ENCODE results near the gene TM2D3. TPM values are rescaled to one million over a fixed set of nuclear protein-coding genes. Genes with fewer than 3 reads are reported as not detected.

TM2D3 gene
- total and polyA plus RNA-seq, 2 experiments from 2014 or later: 26.2 to 36.6 TPM

- H3K36me3 Mint-ChIP-seq (ENCODE audit: low read depth): peaks cover 10% of the 10 kb centered on the region
- Histone ChIP-seq H3F3A (replicated peaks; ENCODE audit: low read depth) (no peaks in the 10 kb centered on the region), H4K20me1 (replicated peaks; ENCODE audit: insufficient read depth) (no peaks in the 10 kb centered on the region), H3K36me3 (ENCODE audit: insufficient read depth) (0 out of 2 replicates have a peak, but pooled peaks cover 3% of the 10 kb centered on the region), H3K27me3 (ENCODE audit: insufficient read depth) (no peaks in the 10 kb centered on the region), H3K9me2 (ENCODE audit: insufficient read depth) (no peaks in the 10 kb centered on the region), H2AFZ (no peak overlapping the region), H3K4me3 (no peak overlapping the region), H3K27ac (ENCODE audit: low read depth) (no peak overlapping the region), H3K4me1 (ENCODE audit: insufficient read depth) (no peaks in the 10 kb centered on the region), H3K4me2 (no peak overlapping the region), H3K79me2 (replicated peaks; ENCODE audit: insufficient read depth) (no peaks in the 10 kb centered on the region)
- ATAC-seq: no peak
- no peak for DNase-seq (ENCODE audit: low spot score)
- peaks cover 2% of the 10 kb centered on the region for H3K27me3 Mint-ChIP-seq (ENCODE audit: insufficient read depth, low read depth, poor library complexity)
- H3K4me3 Mint-ChIP-seq: no peak overlapping the region
- H3K9me3 Mint-ChIP-seq: peaks cover 3% of the 10 kb centered on the region; the same call in 2 of the 3 replicates
- H3K4me1 Mint-ChIP-seq: no peaks in the 10 kb centered on the region
- H3K27ac Mint-ChIP-seq: no peak overlapping the region
- TF ChIP-seq EZH2phosphoT487 (IDR thresholded peaks at IDR 0.05; ENCODE audit: unreplicated experiment) (no peak), CREB1 (CRISPR knock-in tag; IDR thresholded peaks at IDR 0.05; ENCODE audit: low read depth) (no peak), ETS1 (IDR thresholded peaks at IDR 0.05) (no peak), POLR2AphosphoS5 (IDR thresholded peaks at IDR 0.05; ENCODE audit: low read depth) (no peak), NANOG (IDR thresholded peaks at IDR 0.05; ENCODE audit: borderline replicate concordance) (no peak), ZNF114 (CRISPR knock-in tag; IDR thresholded peaks at IDR 0.05) (no peak), STAT1 (IDR thresholded peaks at IDR 0.05; ENCODE audit: unreplicated experiment) (no peak), ZNF462 (CRISPR knock-in tag; IDR thresholded peaks at IDR 0.05) (no peak), JUNB (IDR thresholded peaks at IDR 0.05; ENCODE audit: unreplicated experiment) (no peak), CTCF (conservative IDR thresholded peaks at IDR 0.05; ENCODE audit: low read depth in 2 of 2) (no peak)
These were observed 17.6 kb upstream of the TM2D3 start for GRCh38 chr15:101669744-101670143.

Data from GM23338 (cell line).